Prostate gland (tissue), 1 donor: ENCODE measurements around the gene LPCAT1.

Experiments used
- POLR2A ChIP-seq: fragments of 450-650 bp; IDR thresholded peaks from one replicate; pipeline ENCODE4 v1.6.1; 2016; ENCODE audit warnings: antibody characterized with exemption, mild to moderate bottlenecking
- POLR2AphosphoS5 ChIP-seq: sonication (generic); formaldehyde crosslinking; IDR thresholded peaks from one replicate; pipeline ENCODE4 v1.6.1; 2017; ENCODE audit warnings: antibody characterized with exemption

DNA sequence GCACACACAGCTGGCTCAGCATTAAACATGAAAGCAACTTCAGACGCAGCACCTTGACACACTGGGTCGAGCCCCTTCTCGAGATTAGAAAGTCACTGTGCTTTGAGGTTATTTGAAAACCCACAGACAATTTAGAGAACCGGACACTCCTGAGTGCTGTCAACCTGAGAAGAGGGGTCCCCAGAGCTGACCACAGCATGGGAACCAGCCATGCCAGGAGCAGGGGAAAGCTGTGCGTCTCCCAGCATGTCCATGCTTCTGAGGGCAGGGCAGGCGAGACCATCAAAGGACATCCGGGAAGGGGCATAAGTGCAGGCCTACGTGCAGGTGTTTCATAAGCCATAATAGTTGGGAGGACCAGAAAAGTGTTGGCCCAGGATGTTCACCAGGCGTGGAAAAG lies 99.0 kb downstream of the LPCAT1 start:
- no peak for TF ChIP-seq POLR2AphosphoS5
- TF ChIP-seq POLR2A: no peak
